H9 (cell line): ENCODE data around the gene ACTC1. TPM values are rescaled to one million over a fixed set of nuclear protein-coding genes. Genes with fewer than 3 reads are reported as not detected.

Experiments used
- DNase-seq: peaks from one replicate; pipeline ENCODE4 v3.0.0-alpha.2; 2017
- H2AFZ ChIP-seq: one replicate; pipeline ENCODE4 v1.6.1; 2013; ENCODE audit warnings: mild to moderate bottlenecking, low read length, control low read depth, moderate library complexity
- H2AK5ac ChIP-seq: 2 replicates; pipeline ENCODE4 v1.6.1; 2013; ENCODE audit warnings: low read length, control low read depth, mixed read lengths; ENCODE audit not compliant: insufficient read length
- H2BK120ac ChIP-seq: one replicate; pipeline ENCODE4 v1.6.1; 2013; ENCODE audit warnings: low read depth, mild to moderate bottlenecking, low read length, control low read depth, inconsistent platforms; ENCODE audit not compliant: poor library complexity, severe bottlenecking
- H2BK12ac ChIP-seq: 2 replicates; pipeline ENCODE4 v1.6.1; 2013; ENCODE audit warnings: low read length, control low read depth, mixed read lengths, low read depth; ENCODE audit not compliant: insufficient read length
- H2BK15ac ChIP-seq: 2 replicates; pipeline ENCODE4 v1.6.1; 2013; ENCODE audit warnings: low read depth, low read length, control low read depth
- H2BK20ac ChIP-seq: one replicate; pipeline ENCODE4 v1.6.1; 2013; ENCODE audit warnings: low read depth, mild to moderate bottlenecking, low read length, control low read depth, inconsistent platforms; ENCODE audit not compliant: poor library complexity, severe bottlenecking
- H2BK5ac ChIP-seq: 2 replicates; pipeline ENCODE4 v1.6.1; 2013; ENCODE audit warnings: low read length, control low read depth, mixed read lengths; ENCODE audit not compliant: insufficient read length
- H3K14ac ChIP-seq: 2 replicates; pipeline ENCODE4 v1.6.1; 2013; ENCODE audit warnings: low read length, control low read depth; ENCODE audit not compliant: insufficient read depth
- H3K18ac ChIP-seq: 2 replicates; pipeline ENCODE4 v1.6.1; 2013; ENCODE audit warnings: low read depth, mild to moderate bottlenecking, mixed read lengths, low read length, control low read depth; ENCODE audit not compliant: insufficient read length
- H3K23ac ChIP-seq: 2 replicates; pipeline ENCODE4 v1.6.1; 2013; ENCODE audit warnings: low read length, control low read depth, mixed read lengths, low read depth; ENCODE audit not compliant: insufficient read length
- H3K23me2 ChIP-seq: 2 replicates; pipeline ENCODE4 v1.6.1; 2013; ENCODE audit warnings: low read depth, mild to moderate bottlenecking, mixed read lengths, low read length, control low read depth; ENCODE audit not compliant: insufficient read length, poor library complexity, severe bottlenecking
- H3K27ac ChIP-seq: 2 replicates; pipeline ENCODE4 v1.5.1; 2013; ENCODE audit warnings: low read length, control low read depth, mixed read lengths, low read depth; ENCODE audit not compliant: insufficient read length
- H3K27me3 ChIP-seq: 2 replicates; pipeline ENCODE4 v1.6.1; 2013; ENCODE audit warnings: low read length, control low read depth, inconsistent platforms; ENCODE audit not compliant: insufficient read depth
- H3K4ac ChIP-seq: 2 replicates; pipeline ENCODE4 v1.6.1; 2013; ENCODE audit warnings: low read depth, mild to moderate bottlenecking, control low read depth, inconsistent platforms, low read length, moderate library complexity
- H3K4me1 ChIP-seq: 2 replicates; pipeline ENCODE4 v1.6.1; 2013; ENCODE audit warnings: low read length, control low read depth, inconsistent platforms; ENCODE audit not compliant: insufficient read depth
- H3K4me2 ChIP-seq: 2 replicates; pipeline ENCODE4 v1.6.1; 2013; ENCODE audit warnings: low read length, control low read depth, mixed read lengths; ENCODE audit not compliant: insufficient read length, insufficient read depth
- H3K56ac ChIP-seq: 2 replicates; pipeline ENCODE4 v1.6.1; 2013; ENCODE audit warnings: low read depth, mild to moderate bottlenecking, mixed read lengths, low read length, control low read depth; ENCODE audit not compliant: insufficient read length
- H3K79me1 ChIP-seq: 2 replicates; pipeline ENCODE4 v1.6.1; 2013; ENCODE audit warnings: low read depth, mild to moderate bottlenecking, moderate library complexity, low read length, control low read depth, inconsistent platforms; ENCODE audit not compliant: insufficient read depth, poor library complexity, severe bottlenecking
- H3K79me2 ChIP-seq: 2 replicates; pipeline ENCODE4 v1.6.1; 2013; ENCODE audit warnings: low read length, control low read depth, inconsistent platforms; ENCODE audit not compliant: insufficient read depth
- H3K9ac ChIP-seq: 2 replicates; pipeline ENCODE4 v1.6.1; 2013; ENCODE audit warnings: low read length, control low read depth, mixed read lengths; ENCODE audit not compliant: insufficient read length; ENCODE audit errors: extremely low read depth
- H3K9me3 ChIP-seq: one replicate; pipeline ENCODE4 v1.6.1; 2013; ENCODE audit warnings: low read depth, low read length, inconsistent platforms; ENCODE audit not compliant: control insufficient read depth
- H3T11ph ChIP-seq: one replicate; pipeline ENCODE4 v1.6.1; 2013; ENCODE audit warnings: mild to moderate bottlenecking, low read length, control low read depth, inconsistent platforms
- H4K20me1 ChIP-seq: one replicate; pipeline ENCODE4 v1.6.1; 2013; ENCODE audit not compliant: control insufficient read depth, insufficient read length, insufficient read depth
- H4K5ac ChIP-seq: 2 replicates; pipeline ENCODE4 v1.6.1; 2013; ENCODE audit warnings: low read depth, mild to moderate bottlenecking, mixed read lengths, low read length, control low read depth; ENCODE audit not compliant: insufficient read length
- H4K8ac ChIP-seq: replicated peaks from 2 replicates; pipeline ENCODE4 v1.6.1; 2013; ENCODE audit warnings: low read length, control low read depth, mixed read lengths, low read depth; ENCODE audit not compliant: insufficient read length
- H4K91ac ChIP-seq: 2 replicates; pipeline ENCODE4 v1.6.1; 2013; ENCODE audit warnings: low read depth, mild to moderate bottlenecking, moderate library complexity, mixed read lengths, low read length, control low read depth; ENCODE audit not compliant: insufficient read length
- H3K27ac Mint-ChIP-seq, 3 experiments: 2 replicates in 2 of 3; 3 replicates in 1 of 3; pipeline ENCODE4 v1.8.0; 2020 to 2021; ENCODE audit warnings: mixed read lengths in 3 of 3, mild to moderate bottlenecking in 1 of 3, moderate library complexity in 1 of 3
- H3K27me3 Mint-ChIP-seq: 2 replicates; pipeline ENCODE4 v1.8.0; 2021; ENCODE audit warnings: low read depth, mild to moderate bottlenecking, moderate library complexity, mixed read lengths
- H3K36me3 Mint-ChIP-seq, 3 experiments: 2 replicates in 2 of 3; 3 replicates in 1 of 3; pipeline ENCODE4 v1.8.0; 2020 to 2021; ENCODE audit warnings: low read depth in 3 of 3, mixed read lengths in 3 of 3; ENCODE audit not compliant: insufficient read depth in 1 of 3
- H3K4me1 Mint-ChIP-seq, 2 experiments: 2 replicates each; pipeline ENCODE4 v1.8.0; 2020; ENCODE audit warnings: mixed read lengths in 2 of 2
- H3K4me3 Mint-ChIP-seq, 2 experiments: 2 replicates in 1 of 2; 3 replicates in 1 of 2; pipeline ENCODE4 v1.8.0; 2020 to 2021; ENCODE audit warnings: mild to moderate bottlenecking in 2 of 2, mixed read lengths in 2 of 2, moderate library complexity in 1 of 2
- H3K9me3 Mint-ChIP-seq, 2 experiments: 2 replicates in 1 of 2; 3 replicates in 1 of 2; pipeline ENCODE4 v1.8.0; 2020; ENCODE audit warnings: mild to moderate bottlenecking in 2 of 2, mixed read lengths in 2 of 2, moderate library complexity in 1 of 2
- WGBS: extraction: QIAGEN DNeasy Blood & Tissue Kit; methylation state at CpG from one replicate; pipeline ENCODE4 v1.1.7; 2013; ENCODE audit warnings: missing lambda C conversion rate, low lambda C conversion rate, mixed read lengths; ENCODE audit not compliant: insufficient read length; ENCODE audit errors: extremely low coverage; 5-methylcytosine and 5-hydroxymethylcytosine counted together
- total RNA-seq: library from RNA; stranded (reverse); gene quantifications from 2 replicates; pipeline ENCODE4 v1.2.1, GENCODE V29; 2021
- TF ChIP-seq, protein P1 (sequence below): fragments of 200-600 bp; sonication (generic); conservative IDR thresholded peaks from 3 replicates; pipeline ENCODE4 v1.8.0; 2021; ENCODE audit warnings: antibody characterized with exemption, mild to moderate bottlenecking

Gene ACTC1
- total RNA-seq, 1 experiment from 2014 or later: 52.2 TPM

DNA sequence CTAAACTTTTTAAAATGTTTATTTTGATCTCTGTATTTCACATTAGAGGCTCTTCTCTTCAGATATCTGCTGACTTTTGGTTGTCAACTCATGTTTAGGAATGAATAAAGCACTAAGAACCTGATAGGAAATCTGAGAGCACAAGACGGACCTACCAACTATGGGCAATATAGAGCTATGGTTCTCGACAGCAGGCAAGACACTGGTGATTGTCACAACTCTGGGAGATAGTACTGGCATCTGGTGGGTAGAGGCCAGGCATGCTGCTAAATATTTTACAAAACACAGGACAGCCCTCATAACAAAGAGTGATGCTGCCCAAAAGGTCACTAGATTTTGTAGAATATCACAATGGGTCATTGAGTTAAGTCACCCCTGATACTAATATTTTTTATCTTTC is 23.0 kb downstream of the ACTC1 start:
- Histone ChIP-seq H4K20me1 (no peaks in the 10 kb centered on the region), H3K4me1 (no peaks in the 10 kb centered on the region), H4K5ac (no peak overlapping the region), H2AFZ (no peak overlapping the region), H2BK120ac (no peak overlapping the region), H4K91ac (no peak overlapping the region), H3K56ac (no peak overlapping the region), H2AK5ac (no peak overlapping the region), H3K79me1 (no peaks in the 10 kb centered on the region), H3K9me3 (no peaks in the 10 kb centered on the region), H3K23me2 (no peaks in the 10 kb centered on the region), H3K4ac (no peak overlapping the region), H3K18ac (no peak overlapping the region), H3K9ac (no peak overlapping the region), H3K23ac (no peak overlapping the region), H3T11ph (no peak overlapping the region), H2BK15ac (no peak overlapping the region), H3K14ac (no peak overlapping the region), H3K4me2 (no peak overlapping the region), H4K8ac (no peak overlapping the region), H2BK20ac (no peak overlapping the region), H2BK5ac (no peak overlapping the region), H3K27me3 (no peaks in the 10 kb centered on the region), H2BK12ac (no peak overlapping the region), H3K79me2 (no peaks in the 10 kb centered on the region), H3K27ac (no peak overlapping the region)
- peaks cover 19 to 25% of the 10 kb centered on the region in 2 experiments for H3K4me1 Mint-ChIP-seq
- DNase-seq: no peak
- WGBS: no CpG with 5 or more reads among the region's 2 CpGs
- H3K36me3 Mint-ChIP-seq: no peaks in the 10 kb centered on the region
- no peak overlapping the region for H3K27ac Mint-ChIP-seq
- no peaks in the 10 kb centered on the region; the same call in 1 of the 2 replicates for H3K27me3 Mint-ChIP-seq
- TF ChIP-seq, protein P1, sequence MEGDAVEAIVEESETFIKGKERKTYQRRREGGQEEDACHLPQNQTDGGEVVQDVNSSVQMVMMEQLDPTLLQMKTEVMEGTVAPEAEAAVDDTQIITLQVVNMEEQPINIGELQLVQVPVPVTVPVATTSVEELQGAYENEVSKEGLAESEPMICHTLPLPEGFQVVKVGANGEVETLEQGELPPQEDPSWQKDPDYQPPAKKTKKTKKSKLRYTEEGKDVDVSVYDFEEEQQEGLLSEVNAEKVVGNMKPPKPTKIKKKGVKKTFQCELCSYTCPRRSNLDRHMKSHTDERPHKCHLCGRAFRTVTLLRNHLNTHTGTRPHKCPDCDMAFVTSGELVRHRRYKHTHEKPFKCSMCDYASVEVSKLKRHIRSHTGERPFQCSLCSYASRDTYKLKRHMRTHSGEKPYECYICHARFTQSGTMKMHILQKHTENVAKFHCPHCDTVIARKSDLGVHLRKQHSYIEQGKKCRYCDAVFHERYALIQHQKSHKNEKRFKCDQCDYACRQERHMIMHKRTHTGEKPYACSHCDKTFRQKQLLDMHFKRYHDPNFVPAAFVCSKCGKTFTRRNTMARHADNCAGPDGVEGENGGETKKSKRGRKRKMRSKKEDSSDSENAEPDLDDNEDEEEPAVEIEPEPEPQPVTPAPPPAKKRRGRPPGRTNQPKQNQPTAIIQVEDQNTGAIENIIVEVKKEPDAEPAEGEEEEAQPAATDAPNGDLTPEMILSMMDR: no peak
- no peak overlapping the region for H3K4me3 Mint-ChIP-seq
- no peaks in the 10 kb centered on the region for H3K9me3 Mint-ChIP-seq
